CD4-positive, alpha-beta T cell treated with Interleukin-15 for 4 hours (primary cell): ENCODE data around the gene SUPT6H.

Experiments used
- DNase-seq: peaks from one replicate; pipeline ENCODE4 v3.0.0-alpha.2; 2020; ENCODE audit warnings: low spot score

The SUPT6H gene

GRCh38 chr17:28737770-28738679 lies 76.0 kb downstream of the SUPT6H start:
- no peak for DNase-seq

GRCh38 chr17:28738680-28739384 lies 76.8 kb downstream of the SUPT6H start:
- DNase-seq, result peak; percentile 45

GRCh38 chr17:28740406-28741357 lies 78.7 kb downstream of the SUPT6H start:
- DNase-seq, result no peak

GRCh38 chr17:28741358-28742349 lies 79.6 kb downstream of the SUPT6H start:
- no peak for DNase-seq

GRCh38 chr17:28743243-28744103 lies 81.5 kb downstream of the SUPT6H start, which contains the start of gene TRAF4:
TSS of gene TRAF4 (plus strand) at chr17:28744011. CDS start at chr17:28744113, 102 bp downstream.
- peak; percentile 62 for DNase-seq

- DNase-seq, result peak; percentile 53
Measured at GRCh38 chr17:28744104-28744971, 82.3 kb downstream of the SUPT6H start.

- DNase-seq, result no peak
Measured at GRCh38 chr17:28744972-28745785, 83.2 kb downstream of the SUPT6H start.

GRCh38 chr17:28745786-28746411 lies 83.9 kb downstream of the SUPT6H start:
- DNase-seq, result no peak

- no peak for DNase-seq
Measured at GRCh38 chr17:28746611-28747050, 84.6 kb downstream of the SUPT6H start.

- DNase-seq, result no peak
Measured at GRCh38 chr17:28747051-28747691, 85.2 kb downstream of the SUPT6H start.

GRCh38 chr17:28747801-28748750 lies 86.1 kb downstream of the SUPT6H start:
- no peak for DNase-seq

GRCh38 chr17:28748852-28749515 lies 87.0 kb downstream of the SUPT6H start:
- no peak for DNase-seq

GRCh38 chr17:28749516-28750177 lies 87.6 kb downstream of the SUPT6H start:
- no peak for DNase-seq
